HepG2 (cell line): Measurements from ENCODE around the gene TRPM5. TPM values are rescaled to one million over a fixed set of nuclear protein-coding genes. Genes with fewer than 3 reads are reported as not detected.

Experiments used
- CREB1 ChIP-seq, 2 experiments: fragments of 450-650 bp in 1 of 2; IDR thresholded peaks; 2 replicates each; pipeline ENCODE4 v1.6.1; 2016 to 2017; ENCODE audit warnings: control low read depth in 1 of 2, mild to moderate bottlenecking in 1 of 2, missing compliant biosample characterization in 1 of 2, missing genetic modification characterization in 1 of 2
- ESRRA ChIP-seq: sonication (generic); formaldehyde crosslinking; IDR thresholded peaks from 2 replicates; pipeline ENCODE4 v1.5.1; 2020; ENCODE audit warnings: mild to moderate bottlenecking, low read depth, missing genetic modification reagents
- HMG20A ChIP-seq: IDR thresholded peaks from 2 replicates; pipeline ENCODE4 v1.6.1; 2016; ENCODE audit warnings: borderline replicate concordance
- JUND ChIP-seq: sonication (generic); formaldehyde crosslinking; IDR thresholded peaks from 2 replicates; pipeline ENCODE4 v1.8.0; 2022; ENCODE audit warnings: mild to moderate bottlenecking, missing genetic modification reagents
- KLF6 ChIP-seq: IDR thresholded peaks from 2 replicates; pipeline ENCODE4 v1.8.0; 2016; ENCODE audit warnings: missing biosample characterization, missing genetic modification reagents
- NAIF1 ChIP-seq: sonication (generic); formaldehyde crosslinking; IDR thresholded peaks from 2 replicates; pipeline ENCODE4 v1.5.0; 2020; ENCODE audit warnings: mild to moderate bottlenecking, missing genetic modification reagents, borderline replicate concordance
- NFE2 ChIP-seq: sonication (generic); formaldehyde crosslinking; IDR thresholded peaks from 2 replicates; pipeline ENCODE4 v1.4.0; 2020; ENCODE audit warnings: missing genetic modification reagents
- NPAS2 ChIP-seq: sonication (generic); formaldehyde crosslinking; IDR thresholded peaks from 2 replicates; pipeline ENCODE4 v1.8.0; 2022; ENCODE audit warnings: mild to moderate bottlenecking, missing genetic modification reagents, borderline replicate concordance
- RFX1 ChIP-seq: fragments of 450-650 bp; IDR thresholded peaks from 2 replicates; pipeline ENCODE4 v1.6.1; 2017
- SP1 ChIP-seq, 2 experiments: fragments of 450-650 bp in 1 of 2; sonication (generic) in 1 of 2; formaldehyde crosslinking in 1 of 2; IDR thresholded peaks; 2 replicates each; pipeline versions ENCODE4 v1.4.0 to v1.6.1; 2016 to 2020; ENCODE audit warnings: missing genetic modification reagents in 1 of 2
- TCF7 ChIP-seq: sonication (generic); IDR thresholded peaks from 2 replicates; pipeline ENCODE4 v1.6.1; 2016; ENCODE audit warnings: antibody characterized with exemption, low read depth
- TRIM24 ChIP-seq: sonication (generic); formaldehyde crosslinking; IDR thresholded peaks from 2 replicates; pipeline ENCODE4 v1.8.0; 2022; ENCODE audit warnings: mild to moderate bottlenecking, missing genetic modification reagents
- ZBTB20 ChIP-seq: sonication (generic); formaldehyde crosslinking; IDR thresholded peaks from 2 replicates; pipeline ENCODE4 v1.8.1; 2023; ENCODE audit warnings: missing genetic modification reagents, low read depth, mild to moderate bottlenecking, borderline replicate concordance
- ZFP36L1 ChIP-seq: sonication (generic); formaldehyde crosslinking; IDR thresholded peaks from 2 replicates; pipeline ENCODE4 v1.8.0; 2022; ENCODE audit warnings: mild to moderate bottlenecking, missing genetic modification reagents, moderate library complexity
- ZNF232 ChIP-seq: sonication (generic); formaldehyde crosslinking; IDR thresholded peaks from 2 replicates; pipeline ENCODE4 v1.4.0; 2020; ENCODE audit warnings: missing genetic modification reagents, borderline replicate concordance
- ZNF263 ChIP-seq: sonication (generic); formaldehyde crosslinking; IDR thresholded peaks from 2 replicates; pipeline ENCODE4 v1.4.0; 2020; ENCODE audit warnings: missing genetic modification reagents
- ZNF274 ChIP-seq: sonication (generic); formaldehyde crosslinking; IDR thresholded peaks from 2 replicates; pipeline ENCODE4 v1.5.1; 2020; ENCODE audit warnings: mild to moderate bottlenecking, missing genetic modification reagents
- ZNF33B ChIP-seq: sonication (generic); formaldehyde crosslinking; IDR thresholded peaks from 2 replicates; pipeline ENCODE4 v1.5.1; 2020; ENCODE audit warnings: mild to moderate bottlenecking, missing genetic modification reagents
- ZNF713 ChIP-seq: sonication (generic); formaldehyde crosslinking; IDR thresholded peaks from 2 replicates; pipeline ENCODE4 v1.4.0; 2020; ENCODE audit warnings: mild to moderate bottlenecking, missing genetic modification reagents
- ZSCAN20 ChIP-seq: sonication (generic); formaldehyde crosslinking; IDR thresholded peaks from 2 replicates; pipeline ENCODE4 v1.4.0; 2020; ENCODE audit warnings: missing genetic modification reagents, mild to moderate bottlenecking, borderline replicate concordance
- polyA plus RNA-seq, 8 experiments: library from polyadenylated mRNA; depleted of rRNA in 3 of 8; stranded (reverse) in 7 of 8; unstranded in 1 of 8; fragments of >200 nt; fragmentation: Illumina TruSeq in 4 of 8; extraction: Trizol in 4 of 8; gene quantifications; 2 replicates each; pipeline versions ENCODE4 v1.2.1 to v1.2.3, GENCODE V29; 2011 to 2016; ENCODE audit warnings: low read depth in 4 of 8, missing spikeins in 1 of 8, mixed read lengths in 1 of 8; ENCODE audit not compliant: insufficient read depth in 1 of 8
- total RNA-seq, 5 experiments: library from RNA; depleted of rRNA; stranded (reverse); fragments of >200 nt; fragmentation: Illumina TruSeq; extraction: Trizol; gene quantifications; 2 replicates each; pipeline ENCODE4 v1.2.3, GENCODE V29; 2016; ENCODE audit warnings: low read depth in 1 of 5
- TF ChIP-seq, protein P1 (sequence below): sonication (generic); formaldehyde crosslinking; IDR thresholded peaks from 2 replicates; pipeline ENCODE4 v1.4.0; 2020; ENCODE audit warnings: missing genetic modification reagents, low read depth, mild to moderate bottlenecking, borderline replicate concordance
- TF ChIP-seq, protein P2 (sequence below): sonication (generic); formaldehyde crosslinking; IDR thresholded peaks from 2 replicates; pipeline ENCODE4 v1.8.1; 2023; ENCODE audit warnings: mild to moderate bottlenecking, missing genetic modification reagents
- TF ChIP-seq, protein P3 (sequence below): sonication (generic); formaldehyde crosslinking; IDR thresholded peaks from 2 replicates; pipeline ENCODE4 v1.5.0; 2020; ENCODE audit warnings: missing genetic modification reagents, mild to moderate bottlenecking, borderline replicate concordance
- TF ChIP-seq, protein P4 (sequence below): sonication (generic); formaldehyde crosslinking; IDR thresholded peaks from 2 replicates; pipeline ENCODE4 v1.4.0; 2020; ENCODE audit warnings: mild to moderate bottlenecking, missing genetic modification reagents
- TF ChIP-seq, protein P5 (sequence below): sonication (generic); formaldehyde crosslinking; IDR thresholded peaks from 2 replicates; pipeline ENCODE4 v1.8.0; 2022; ENCODE audit warnings: mild to moderate bottlenecking, missing genetic modification reagents; ENCODE audit not compliant: insufficient replicate concordance

The TRPM5 gene
- total and polyA plus RNA-seq, 2 of the 13 experiments (the other 11 are each of a cell fraction or from before 2014, with no cell fraction given): 0.12 TPM; not detected in 1

DNA sequence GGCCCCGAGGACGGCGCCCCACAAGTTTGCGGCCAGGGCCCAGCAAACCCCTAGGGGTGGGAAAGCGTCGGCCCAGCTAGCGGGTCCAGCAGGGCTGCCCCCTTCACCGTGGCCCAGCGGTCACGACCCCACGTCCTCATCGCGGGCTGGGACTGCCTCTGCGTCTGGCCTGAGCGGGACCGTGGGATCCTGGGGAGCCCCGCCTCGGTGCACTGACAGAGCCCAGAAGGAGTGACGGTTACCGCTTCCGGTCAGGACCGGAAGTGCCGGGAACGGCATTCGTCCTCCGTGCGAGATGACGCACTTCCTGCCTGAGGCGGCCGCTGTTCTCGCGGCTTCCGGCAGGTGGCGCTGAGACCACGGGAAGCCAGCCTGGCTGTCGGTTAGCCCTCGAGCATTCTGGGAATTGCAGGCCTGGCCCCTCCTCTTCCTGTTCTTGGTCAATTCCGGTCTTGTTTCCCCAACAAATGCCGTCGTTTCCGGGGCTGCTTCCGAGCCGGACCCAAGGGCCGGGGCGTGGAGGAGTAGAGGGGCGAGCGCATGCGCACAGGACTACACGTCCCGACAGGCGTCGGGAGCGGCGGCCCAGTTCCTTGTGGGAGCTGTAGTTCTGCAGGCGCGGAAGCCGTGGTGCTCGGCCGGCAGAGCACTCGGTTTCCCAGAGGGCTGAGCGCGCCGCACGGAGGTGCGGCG, 44.1 kb downstream of the TRPM5 start, which contains the start of gene TSSC4 (continued):
- TF ChIP-seq CREB1 (IDR thresholded peaks at IDR 0.05): peak; percentile 97
- TF ChIP-seq CREB1 (CRISPR knock-in tag; IDR thresholded peaks at IDR 0.05): peak; percentile 96
- TF ChIP-seq NPAS2 (CRISPR knock-in tag): no peak
- peak; percentile 53; the same call in 1 of the 2 replicates for TF ChIP-seq ZFP36L1 (CRISPR knock-in tag)
- TF ChIP-seq, protein P1, sequence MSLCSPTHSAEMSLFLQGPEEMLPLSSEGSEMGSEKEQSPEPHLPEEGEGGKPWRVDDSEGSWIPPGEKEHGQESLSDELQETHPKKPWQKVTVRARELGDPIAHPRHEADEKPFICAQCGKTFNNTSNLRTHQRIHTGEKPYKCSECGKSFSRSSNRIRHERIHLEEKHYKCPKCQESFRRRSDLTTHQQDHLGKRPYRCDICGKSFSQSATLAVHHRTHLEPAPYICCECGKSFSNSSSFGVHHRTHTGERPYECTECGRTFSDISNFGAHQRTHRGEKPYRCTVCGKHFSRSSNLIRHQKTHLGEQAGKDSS (CRISPR knock-in tag): peak; percentile 53; the same call in 1 of the 2 replicates
- 0 out of 2 replicates have a peak, but pooled peaks have one; percentile 34 for TF ChIP-seq KLF6 (CRISPR knock-in tag)
- no peak for TF ChIP-seq RFX1
- no peak; the same call in 1 of the 2 replicates for TF ChIP-seq HMG20A (CRISPR knock-in tag)
- TF ChIP-seq TCF7: no peak
- no peak for TF ChIP-seq ZNF263 (CRISPR knock-in tag)
- no peak for TF ChIP-seq TRIM24 (CRISPR knock-in tag)
- peak; percentile 71 for TF ChIP-seq ZNF274 (CRISPR knock-in tag)
- 0 out of 2 replicates have a peak, but pooled peaks have one; percentile 51 for TF ChIP-seq ZNF713 (CRISPR knock-in tag)
- no peak for TF ChIP-seq ZNF33B
- peak; percentile 72; the same call in 1 of the 2 replicates for TF ChIP-seq NAIF1 (CRISPR knock-in tag)
- peak; percentile 80; the same call in 1 of the 2 replicates for TF ChIP-seq ZBTB20 (CRISPR knock-in tag)
- 0 out of 2 replicates have a peak, but pooled peaks have one; percentile 70 for TF ChIP-seq JUND (CRISPR knock-in tag)
- TF ChIP-seq, protein P2, sequence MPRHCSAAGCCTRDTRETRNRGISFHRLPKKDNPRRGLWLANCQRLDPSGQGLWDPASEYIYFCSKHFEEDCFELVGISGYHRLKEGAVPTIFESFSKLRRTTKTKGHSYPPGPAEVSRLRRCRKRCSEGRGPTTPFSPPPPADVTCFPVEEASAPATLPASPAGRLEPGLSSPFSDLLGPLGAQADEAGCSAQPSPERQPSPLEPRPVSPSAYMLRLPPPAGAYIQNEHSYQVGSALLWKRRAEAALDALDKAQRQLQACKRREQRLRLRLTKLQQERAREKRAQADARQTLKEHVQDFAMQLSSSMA (CRISPR knock-in tag): 0 out of 2 replicates have a peak, but pooled peaks have one; percentile 62
- 0 out of 2 replicates have a peak, but pooled peaks have one; percentile 60 for TF ChIP-seq ZSCAN20
- TF ChIP-seq SP1 (IDR thresholded peaks at IDR 0.05): no peak
- peak; percentile 98 for TF ChIP-seq SP1 (CRISPR knock-in tag; IDR thresholded peaks at IDR 0.05)
- TF ChIP-seq, protein P3, sequence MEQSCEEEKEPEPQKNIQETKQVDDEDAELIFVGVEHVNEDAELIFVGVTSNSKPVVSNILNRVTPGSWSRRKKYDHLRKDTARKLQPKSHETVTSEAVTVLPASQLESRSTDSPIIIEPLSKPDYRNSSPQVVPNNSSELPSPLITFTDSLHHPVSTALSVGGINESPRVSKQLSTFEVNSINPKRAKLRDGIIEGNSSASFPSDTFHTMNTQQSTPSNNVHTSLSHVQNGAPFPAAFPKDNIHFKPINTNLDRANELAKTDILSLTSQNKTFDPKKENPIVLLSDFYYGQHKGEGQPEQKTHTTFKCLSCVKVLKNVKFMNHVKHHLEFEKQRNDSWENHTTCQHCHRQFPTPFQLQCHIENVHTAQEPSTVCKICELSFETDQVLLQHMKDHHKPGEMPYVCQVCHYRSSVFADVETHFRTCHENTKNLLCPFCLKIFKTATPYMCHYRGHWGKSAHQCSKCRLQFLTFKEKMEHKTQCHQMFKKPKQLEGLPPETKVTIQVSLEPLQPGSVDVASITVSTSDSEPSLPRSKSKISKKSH (CRISPR knock-in tag): 0 out of 2 replicates have a peak, but pooled peaks have one; percentile 72
- TF ChIP-seq ZNF232 (CRISPR knock-in tag): peak; percentile 74; the same call in 1 of the 2 replicates
- peak; percentile 42; the same call in 1 of the 2 replicates for TF ChIP-seq ESRRA (CRISPR knock-in tag)
- TF ChIP-seq, protein P4, sequence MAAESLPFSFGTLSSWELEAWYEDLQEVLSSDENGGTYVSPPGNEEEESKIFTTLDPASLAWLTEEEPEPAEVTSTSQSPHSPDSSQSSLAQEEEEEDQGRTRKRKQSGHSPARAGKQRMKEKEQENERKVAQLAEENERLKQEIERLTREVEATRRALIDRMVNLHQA (CRISPR knock-in tag): no peak
- no peak for TF ChIP-seq NFE2 (CRISPR knock-in tag)
- TF ChIP-seq, protein P5, sequence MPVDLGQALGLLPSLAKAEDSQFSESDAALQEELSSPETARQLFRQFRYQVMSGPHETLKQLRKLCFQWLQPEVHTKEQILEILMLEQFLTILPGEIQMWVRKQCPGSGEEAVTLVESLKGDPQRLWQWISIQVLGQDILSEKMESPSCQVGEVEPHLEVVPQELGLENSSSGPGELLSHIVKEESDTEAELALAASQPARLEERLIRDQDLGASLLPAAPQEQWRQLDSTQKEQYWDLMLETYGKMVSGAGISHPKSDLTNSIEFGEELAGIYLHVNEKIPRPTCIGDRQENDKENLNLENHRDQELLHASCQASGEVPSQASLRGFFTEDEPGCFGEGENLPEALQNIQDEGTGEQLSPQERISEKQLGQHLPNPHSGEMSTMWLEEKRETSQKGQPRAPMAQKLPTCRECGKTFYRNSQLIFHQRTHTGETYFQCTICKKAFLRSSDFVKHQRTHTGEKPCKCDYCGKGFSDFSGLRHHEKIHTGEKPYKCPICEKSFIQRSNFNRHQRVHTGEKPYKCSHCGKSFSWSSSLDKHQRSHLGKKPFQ (CRISPR knock-in tag): no peak
